ENCODE results near the gene TTLL11. TPM values are rescaled to one million over a fixed set of nuclear protein-coding genes. Genes with fewer than 3 reads are reported as not detected.

TTLL11 gene
- total RNA-seq, 1 experiment from 2014 or later, result 13.6 TPM

DNA sequence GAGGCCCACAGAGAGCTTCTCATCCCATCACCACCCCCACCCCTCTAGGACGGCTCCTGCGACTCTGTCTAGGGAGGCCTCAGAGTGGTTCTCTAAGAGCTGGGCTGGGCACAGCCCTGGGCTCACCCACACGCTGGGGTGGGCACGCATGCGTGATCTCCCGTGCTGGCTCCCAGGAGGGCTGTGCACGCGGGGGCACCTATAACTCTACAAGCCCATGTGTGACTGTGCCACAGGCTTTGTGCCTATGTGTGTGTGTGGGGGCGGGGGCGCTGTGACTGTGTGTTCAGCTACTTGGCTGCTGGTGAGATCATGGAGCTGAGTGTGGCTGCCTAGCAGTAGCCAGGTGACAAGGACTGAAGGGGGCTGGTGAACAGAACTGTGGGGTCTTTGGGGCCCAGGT is 34.3 kb upstream of the TTLL11 start:
- CTCF ChIA-PET, result interaction anchor here (0.5 to 12.2 kb wide), 14 partner anchors 12 to 573 kb away, joined by 3 to 473 read pairs (median 3); partner anchors contain the start of genes MRRF and RBM18
- no peaks in the 10 kb centered on the region for H3K9me3 Mint-ChIP-seq (ENCODE audit: unreplicated experiment)
- no TSS peak for BruUV-seq (replicated peaks)
- no peak for DNase-seq (ENCODE audit: unreplicated experiment)
- POLR2A ChIA-PET, result no interaction called here
- H3K27ac Mint-ChIP-seq (ENCODE audit: low read depth, unreplicated experiment), result no peak overlapping the region
- H3K36me3 Mint-ChIP-seq (ENCODE audit: insufficient read depth, unreplicated experiment), result peaks cover 6% of the 10 kb centered on the region
- peaks cover 11% of the 10 kb centered on the region for H3K27me3 Mint-ChIP-seq (ENCODE audit: insufficient read depth, unreplicated experiment)
- H3K4me3 Mint-ChIP-seq (ENCODE audit: unreplicated experiment), result no peak overlapping the region
- peaks cover 18% of the 10 kb centered on the region for H3K4me1 Mint-ChIP-seq (ENCODE audit: insufficient read depth, unreplicated experiment)
- intact Hi-C loops (cut with micrococcal nuclease), result loop anchor here (10.0 kb wide), 1 partner anchor 443 kb away; no protein-coding TSS in a partner anchor
- TF ChIP-seq, protein P1, sequence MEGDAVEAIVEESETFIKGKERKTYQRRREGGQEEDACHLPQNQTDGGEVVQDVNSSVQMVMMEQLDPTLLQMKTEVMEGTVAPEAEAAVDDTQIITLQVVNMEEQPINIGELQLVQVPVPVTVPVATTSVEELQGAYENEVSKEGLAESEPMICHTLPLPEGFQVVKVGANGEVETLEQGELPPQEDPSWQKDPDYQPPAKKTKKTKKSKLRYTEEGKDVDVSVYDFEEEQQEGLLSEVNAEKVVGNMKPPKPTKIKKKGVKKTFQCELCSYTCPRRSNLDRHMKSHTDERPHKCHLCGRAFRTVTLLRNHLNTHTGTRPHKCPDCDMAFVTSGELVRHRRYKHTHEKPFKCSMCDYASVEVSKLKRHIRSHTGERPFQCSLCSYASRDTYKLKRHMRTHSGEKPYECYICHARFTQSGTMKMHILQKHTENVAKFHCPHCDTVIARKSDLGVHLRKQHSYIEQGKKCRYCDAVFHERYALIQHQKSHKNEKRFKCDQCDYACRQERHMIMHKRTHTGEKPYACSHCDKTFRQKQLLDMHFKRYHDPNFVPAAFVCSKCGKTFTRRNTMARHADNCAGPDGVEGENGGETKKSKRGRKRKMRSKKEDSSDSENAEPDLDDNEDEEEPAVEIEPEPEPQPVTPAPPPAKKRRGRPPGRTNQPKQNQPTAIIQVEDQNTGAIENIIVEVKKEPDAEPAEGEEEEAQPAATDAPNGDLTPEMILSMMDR (IDR thresholded peaks at IDR 0.05; ENCODE audit: unreplicated experiment), result no peak

DNA sequence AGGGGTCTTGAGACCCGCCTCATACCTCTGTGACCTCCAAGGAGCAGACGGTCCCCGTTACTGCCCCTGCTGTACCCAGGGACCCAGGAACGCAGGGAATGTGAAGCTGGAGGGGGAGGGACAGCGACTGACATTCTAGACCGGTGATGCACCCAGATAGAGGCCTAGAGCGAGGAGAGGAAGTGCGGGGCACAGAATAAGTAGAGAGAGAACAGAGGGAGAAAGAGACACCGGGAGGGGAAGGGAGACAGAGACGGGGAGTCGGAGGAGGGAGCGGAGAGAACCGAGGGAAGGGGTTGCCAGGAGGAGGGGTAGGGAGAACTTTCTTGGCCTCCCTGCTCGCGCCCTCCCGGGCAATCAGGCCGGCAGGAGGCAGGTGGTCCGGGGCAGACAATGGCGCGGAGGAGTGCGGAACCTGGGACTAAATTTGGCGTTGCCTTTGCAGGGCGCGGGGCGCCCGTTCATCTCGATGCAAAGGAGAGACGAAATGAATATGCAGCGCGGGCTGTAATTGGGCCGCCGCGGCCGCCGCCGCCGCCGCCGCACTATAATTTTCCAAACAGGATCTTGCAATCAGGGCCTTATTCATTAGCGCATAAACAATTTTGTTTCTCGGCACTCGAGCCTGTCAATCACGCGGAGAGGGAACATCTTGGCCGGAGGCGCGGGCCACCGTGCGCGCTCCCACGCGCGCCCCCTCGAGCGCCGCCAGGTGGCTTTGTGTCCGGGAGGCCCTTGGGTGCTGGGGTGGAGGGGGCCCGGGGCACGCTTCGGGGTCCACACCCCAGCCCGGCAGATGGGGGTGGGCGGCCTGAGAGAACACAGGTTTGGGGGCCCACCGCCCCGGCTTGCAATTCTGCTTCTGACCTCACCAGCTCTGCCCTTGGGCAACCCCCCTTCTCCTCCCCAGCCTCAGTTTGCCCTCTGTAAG is 33.5 kb upstream of the TTLL11 start:
- TF ChIP-seq, protein P1 (IDR thresholded peaks at IDR 0.05; ENCODE audit: unreplicated experiment), result no peak
- ChIA-PET POLR2A (interaction anchor here (0.7 to 1.2 kb wide), 3 partner anchors 29 to 140 kb away, joined by 3 read pairs; partner anchors contain the start of genes MRRF and RBM18), CTCF (interaction anchor here (0.6 to 12.2 kb wide), 37 partner anchors 8 to 685 kb away, joined by 3 to 473 read pairs (median 4); partner anchors contain the start of genes MORN5, MRRF, NDUFA8 and RBM18)
- peaks cover 11% of the 10 kb centered on the region for H3K27me3 Mint-ChIP-seq (ENCODE audit: insufficient read depth, unreplicated experiment)
- H3K36me3 Mint-ChIP-seq (ENCODE audit: insufficient read depth, unreplicated experiment), result peaks cover 6% of the 10 kb centered on the region
- H3K27ac Mint-ChIP-seq (ENCODE audit: low read depth, unreplicated experiment), result peak overlapping the region; percentile 14
- H3K4me3 Mint-ChIP-seq (ENCODE audit: unreplicated experiment), result no peak overlapping the region
- peaks cover 18% of the 10 kb centered on the region for H3K4me1 Mint-ChIP-seq (ENCODE audit: insufficient read depth, unreplicated experiment)
- no peak for DNase-seq (ENCODE audit: unreplicated experiment)
- intact Hi-C loops (cut with micrococcal nuclease), result loop anchor here (10.0 kb wide), 1 partner anchor 442 kb away; no protein-coding TSS in a partner anchor
- no peaks in the 10 kb centered on the region for H3K9me3 Mint-ChIP-seq (ENCODE audit: unreplicated experiment)
- BruUV-seq (replicated peaks), result no TSS peak

DNA sequence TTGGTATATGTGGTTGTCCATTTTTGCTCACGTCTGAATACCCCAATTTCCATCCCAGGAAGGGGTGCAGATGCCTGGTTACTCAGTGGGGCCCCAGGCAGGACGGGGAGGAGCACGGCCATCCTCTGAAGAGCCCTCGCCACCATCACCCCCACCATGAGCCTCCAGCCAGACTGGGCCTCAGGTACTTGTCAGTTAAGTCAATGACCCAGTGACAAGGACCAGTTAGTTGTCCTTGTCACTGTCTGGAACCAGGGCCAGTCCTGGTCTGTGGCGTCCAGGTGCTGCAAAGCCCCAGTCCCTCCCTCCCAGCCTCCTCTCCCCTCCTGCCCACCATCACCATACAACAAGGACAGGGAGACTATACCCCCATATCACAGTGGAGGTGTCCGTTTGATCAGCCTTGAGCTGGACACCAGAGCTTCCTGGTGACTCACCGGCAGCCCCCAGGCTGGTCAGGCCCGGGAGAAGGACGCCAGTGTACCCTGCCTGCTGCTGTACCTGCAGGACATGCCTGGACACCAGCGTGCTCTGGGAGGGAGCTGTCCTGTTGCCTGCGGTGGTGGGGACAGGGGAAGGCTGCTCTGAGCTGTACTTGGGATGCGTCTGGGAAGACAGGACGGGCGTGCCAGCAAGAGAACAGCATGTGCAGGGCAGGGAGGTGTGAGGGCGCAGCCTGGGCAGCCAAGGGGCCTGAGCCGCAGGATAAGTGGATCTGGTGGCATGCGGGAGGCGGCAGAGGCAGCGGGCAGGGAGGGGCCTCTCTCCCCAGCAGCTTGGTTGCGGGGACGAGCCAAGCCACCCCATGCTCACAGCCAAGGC is 32.6 kb upstream of the TTLL11 start:
- no TSS peak for BruUV-seq (replicated peaks)
- intact Hi-C loops (cut with micrococcal nuclease), result loop anchor here (1.0 to 10.0 kb wide), 4 partner anchors 225 to 685 kb away; no protein-coding TSS in a partner anchor
- CTCF ChIA-PET, result interaction anchor here (0.7 to 12.2 kb wide), 55 partner anchors 9 to 686 kb away, joined by 3 to 473 read pairs (median 4); partner anchors contain the start of genes MORN5, MRRF, NDUFA8 and RBM18
- no peak overlapping the region for H3K4me3 Mint-ChIP-seq (ENCODE audit: unreplicated experiment)
- POLR2A ChIA-PET, result interaction anchor here (0.7 to 1.3 kb wide), 5 partner anchors 30 to 580 kb away, joined by 3 read pairs; partner anchors contain the start of genes MRRF and RBM18
- peaks cover 18% of the 10 kb centered on the region for H3K4me1 Mint-ChIP-seq (ENCODE audit: insufficient read depth, unreplicated experiment)
- peak overlapping the region; percentile 14 for H3K27ac Mint-ChIP-seq (ENCODE audit: low read depth, unreplicated experiment)
- DNase-seq (ENCODE audit: unreplicated experiment), result peak; percentile 40
- H3K27me3 Mint-ChIP-seq (ENCODE audit: insufficient read depth, unreplicated experiment), result peaks cover 11% of the 10 kb centered on the region
- H3K36me3 Mint-ChIP-seq (ENCODE audit: insufficient read depth, unreplicated experiment), result peaks cover 6% of the 10 kb centered on the region
- TF ChIP-seq, protein P1 (IDR thresholded peaks at IDR 0.05; ENCODE audit: unreplicated experiment), result no peak
- H3K9me3 Mint-ChIP-seq (ENCODE audit: unreplicated experiment), result no peaks in the 10 kb centered on the region
